GM18907 (cell line): ENCODE measurements around the gene APBB1.
A peak's percentile ranks its signal among the peaks of the same experiment; 100 is the strongest.

Source experiments
- ATAC-seq: cut with Tn5 transposase; IDR thresholded peaks from one replicate; pipeline ENCODE4 v1.9.1; 2021; ENCODE audit warnings: mild to moderate bottlenecking, moderate library complexity; ENCODE audit not compliant: unreplicated experiment

The APBB1 gene

GRCh38 chr11:6418557-6419008 lies 311 bp downstream of the APBB1 start:
- no peak for ATAC-seq

DNA sequence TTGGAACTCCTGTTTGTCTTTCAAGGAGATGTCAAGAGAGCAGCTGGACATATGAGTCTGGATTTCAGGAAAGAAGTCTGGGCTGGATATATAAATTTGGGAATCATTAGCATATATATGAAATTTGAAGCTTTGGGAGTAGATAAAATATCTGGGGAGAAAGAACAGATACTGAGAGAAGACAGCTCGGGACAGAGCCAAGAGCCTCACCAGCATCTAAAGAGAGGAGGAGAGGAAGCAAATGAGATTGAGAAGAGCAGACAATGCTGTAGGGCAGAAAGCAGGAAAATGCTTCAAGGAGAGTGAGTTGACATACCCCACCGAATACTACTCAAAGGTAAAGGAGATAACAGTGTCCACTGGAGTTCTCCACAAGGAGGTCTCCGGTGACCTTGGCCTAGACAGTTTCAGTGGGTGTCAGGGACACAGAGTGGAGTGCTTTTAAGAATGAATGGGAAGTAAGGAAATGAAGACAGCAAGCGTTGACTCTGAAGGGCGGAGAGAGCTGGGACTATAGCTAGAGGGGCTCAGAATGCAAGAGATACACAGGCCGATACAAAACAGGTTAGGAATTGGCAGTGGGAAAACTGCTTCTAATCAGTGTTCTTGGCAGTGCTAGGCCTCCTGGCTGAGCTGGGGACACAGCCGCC lies 862 bp downstream of the APBB1 start:
- ATAC-seq, result no peak

DNA sequence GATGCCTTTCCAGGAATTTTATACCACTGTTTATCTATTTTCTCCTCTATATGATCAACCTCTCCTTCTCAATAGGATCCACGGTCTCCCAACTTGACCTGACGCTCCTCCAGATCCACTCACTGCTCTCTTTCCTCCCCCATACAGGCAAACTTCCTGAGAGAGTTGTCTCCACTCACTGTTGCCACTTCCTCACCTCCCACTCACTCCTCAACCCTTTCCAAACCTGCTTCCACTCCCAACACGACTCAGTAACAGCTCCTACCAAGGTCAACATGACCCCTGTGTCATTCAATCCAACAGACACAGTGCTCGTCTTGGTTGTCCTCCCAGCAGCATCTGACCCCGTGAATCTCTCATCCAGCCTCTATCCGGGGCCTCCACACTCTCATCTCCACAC lies 3.1 kb downstream of the APBB1 start:
- ATAC-seq, result no peak

- peak; percentile 53 for ATAC-seq
These were observed 4.0 kb downstream of the APBB1 start for GRCh38 chr11:6414874-6415328.

DNA sequence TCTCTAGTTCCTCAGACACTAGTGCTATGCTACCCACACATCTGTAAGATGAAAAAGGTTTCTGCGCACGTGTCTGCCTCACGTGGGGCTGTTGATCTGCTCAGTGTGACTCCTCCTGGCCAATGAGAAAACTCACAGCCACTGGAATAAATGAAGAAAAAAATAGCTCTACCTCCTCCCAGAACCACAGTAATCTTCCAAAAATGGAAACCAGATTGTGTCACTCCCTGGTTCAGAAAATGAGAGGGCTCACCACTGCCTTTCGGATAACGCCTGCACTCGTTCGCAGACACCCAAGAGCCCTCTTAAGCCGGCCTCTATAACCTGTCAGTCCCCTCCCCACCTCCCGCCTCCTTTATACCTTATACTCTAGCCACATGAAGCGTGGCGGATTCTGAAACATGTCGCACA lies 5.1 kb downstream of the APBB1 start:
- no peak for ATAC-seq

DNA sequence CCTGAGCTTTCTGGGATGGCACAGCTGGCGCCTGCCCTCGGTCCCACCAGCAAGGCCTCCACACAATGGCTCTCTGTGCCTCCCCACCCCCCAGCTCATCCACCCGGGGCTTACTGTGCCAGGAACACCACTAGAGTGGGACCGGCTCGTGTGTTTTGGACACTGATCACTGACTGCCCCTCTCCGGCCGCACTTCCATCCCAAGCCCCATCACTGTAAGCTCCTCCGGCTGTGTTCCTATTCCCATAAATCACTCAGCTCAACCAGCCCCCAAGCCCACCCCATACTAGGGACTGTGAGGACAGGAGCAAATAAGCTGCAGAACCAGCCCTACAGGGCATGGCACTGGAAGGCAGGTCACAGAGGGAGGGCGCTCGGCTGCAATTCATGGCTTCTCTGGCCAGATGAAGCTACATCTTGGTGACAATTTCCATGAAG lies 7.3 kb downstream of the APBB1 start:
- ATAC-seq, result no peak

- ATAC-seq, result no peak
These were observed 8.0 kb downstream of the APBB1 start for GRCh38 chr11:6410695-6411430.

DNA sequence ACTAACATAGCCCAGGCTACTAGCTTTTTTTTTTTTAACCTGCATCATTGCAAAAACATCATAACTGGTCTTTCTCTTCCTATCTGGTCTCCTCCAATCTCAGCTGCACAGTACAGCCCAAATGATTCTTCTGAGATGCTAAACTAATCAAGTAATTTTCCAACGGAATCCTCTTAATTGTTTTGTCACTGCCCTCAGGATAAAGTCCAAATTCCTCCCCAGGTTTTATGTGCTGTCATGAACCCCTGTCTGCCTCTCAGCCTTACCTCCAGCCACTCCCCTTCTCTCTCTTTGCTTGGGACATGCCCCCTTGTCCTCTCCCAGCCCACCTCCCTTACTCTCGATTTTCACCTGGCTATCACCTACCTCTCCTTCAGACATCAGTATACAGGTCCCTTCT lies 12.5 kb downstream of the APBB1 start:
- ATAC-seq, result no peak

GRCh38 chr11:6405846-6406245 lies 13.0 kb downstream of the APBB1 start:
- no peak for ATAC-seq

DNA sequence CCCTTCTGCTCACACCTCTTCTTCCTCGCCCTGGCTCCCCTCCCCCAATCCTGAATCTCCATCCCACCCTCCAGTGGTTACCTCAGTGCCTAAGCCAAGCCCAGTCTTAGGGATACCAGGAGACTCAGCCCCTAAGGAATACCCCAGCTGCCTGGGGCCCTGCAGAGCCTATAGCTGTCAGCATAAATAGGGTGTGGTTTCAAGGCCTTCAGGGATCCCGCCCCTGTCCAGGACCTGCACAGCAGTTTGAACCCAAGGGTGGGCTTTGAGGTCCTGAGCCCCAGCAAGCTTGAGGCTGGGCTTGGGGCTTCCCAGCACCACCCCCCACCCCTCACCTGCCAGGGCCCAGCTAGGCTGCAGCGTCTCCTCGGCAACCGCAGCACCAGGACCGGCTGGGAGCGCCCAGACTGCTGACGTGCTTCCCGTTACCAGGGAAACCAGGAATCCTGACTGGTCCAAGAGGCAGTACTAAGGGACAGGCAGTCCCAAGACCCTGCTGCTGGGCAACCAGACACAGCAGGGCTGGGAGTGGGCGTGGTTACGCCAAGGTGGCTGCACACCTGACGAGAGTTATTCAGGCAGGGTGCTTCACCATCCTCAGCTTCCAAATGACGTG lies 13.7 kb downstream of the APBB1 start:
- no peak for ATAC-seq

DNA sequence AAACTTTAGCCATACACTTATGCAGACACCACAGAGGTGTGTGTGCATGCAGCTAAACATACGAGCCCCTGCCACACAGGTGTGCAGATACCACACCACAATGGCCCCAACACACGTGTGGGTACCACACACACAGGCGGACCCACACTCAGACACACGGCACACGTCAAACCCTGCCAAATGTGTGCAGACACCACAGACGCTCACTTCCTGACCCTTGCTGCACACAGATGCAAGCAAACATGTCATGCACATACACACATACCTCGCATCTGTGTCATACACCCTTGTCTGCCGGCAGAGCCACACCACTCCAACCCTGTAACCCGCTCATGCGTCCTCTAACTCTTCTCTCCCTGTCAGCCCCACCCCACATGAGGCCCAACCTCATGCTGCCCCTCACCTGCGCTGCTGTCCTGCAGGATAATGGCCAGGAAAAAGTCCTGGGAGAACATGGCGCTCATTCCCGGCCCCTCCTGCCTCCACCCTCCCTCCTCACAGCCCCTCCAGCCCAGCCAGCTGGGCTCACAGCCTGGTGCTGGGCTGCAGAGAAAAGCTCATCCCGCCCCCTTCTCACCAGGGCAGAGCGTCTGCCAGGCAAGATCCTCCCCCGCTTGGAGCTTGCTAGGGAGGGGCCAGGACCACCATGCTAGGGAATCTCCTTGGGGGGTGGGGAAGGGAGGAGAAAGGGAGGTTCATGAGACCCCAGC lies 14.4 kb downstream of the APBB1 start:
- no peak for ATAC-seq

- no peak for ATAC-seq
These were observed 15.4 kb downstream of the APBB1 start for GRCh38 chr11:6403539-6403938.

DNA sequence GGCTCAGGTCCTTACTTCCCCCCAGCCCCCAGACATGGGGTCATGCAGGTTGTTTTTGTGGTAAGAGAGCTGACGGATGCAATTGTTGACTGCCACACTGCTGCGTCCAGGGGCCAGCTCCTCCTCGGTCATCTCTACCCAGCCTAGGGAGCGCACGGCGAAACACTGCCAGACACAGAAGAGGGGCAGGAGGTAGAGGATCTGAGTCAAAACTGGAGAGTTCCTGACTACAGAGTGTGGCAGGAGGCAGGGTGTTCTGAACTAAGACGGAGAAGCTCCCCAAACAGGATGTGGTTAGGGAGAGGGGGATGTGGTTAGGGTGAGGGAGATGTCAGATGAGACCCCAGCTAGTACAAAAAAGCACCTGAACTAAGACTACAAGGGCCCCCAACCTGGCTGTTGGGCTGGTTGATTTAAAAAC lies 16.3 kb downstream of the APBB1 start:
- peak; percentile 96 for ATAC-seq

DNA sequence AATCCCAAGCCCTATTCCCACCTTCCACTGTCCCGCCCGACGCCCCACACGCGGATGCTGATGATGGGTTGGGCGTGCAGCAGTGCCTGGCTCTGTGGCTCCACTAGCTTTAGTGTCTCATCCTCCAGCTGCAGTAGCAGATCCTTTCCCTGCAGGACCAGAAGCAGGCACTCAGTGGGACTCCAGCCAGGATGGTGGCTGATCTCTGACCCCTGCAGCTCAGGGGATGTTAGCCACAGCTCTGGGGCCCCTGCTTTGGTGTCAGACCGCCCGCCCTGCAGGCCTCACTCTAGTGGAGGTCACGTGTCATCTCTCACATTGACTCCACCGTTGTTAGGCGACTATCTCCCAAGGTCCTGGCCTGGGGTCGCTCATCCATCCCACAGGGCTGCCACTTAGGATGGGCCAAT lies 16.8 kb downstream of the APBB1 start:
- peak; percentile 42 for ATAC-seq

DNA sequence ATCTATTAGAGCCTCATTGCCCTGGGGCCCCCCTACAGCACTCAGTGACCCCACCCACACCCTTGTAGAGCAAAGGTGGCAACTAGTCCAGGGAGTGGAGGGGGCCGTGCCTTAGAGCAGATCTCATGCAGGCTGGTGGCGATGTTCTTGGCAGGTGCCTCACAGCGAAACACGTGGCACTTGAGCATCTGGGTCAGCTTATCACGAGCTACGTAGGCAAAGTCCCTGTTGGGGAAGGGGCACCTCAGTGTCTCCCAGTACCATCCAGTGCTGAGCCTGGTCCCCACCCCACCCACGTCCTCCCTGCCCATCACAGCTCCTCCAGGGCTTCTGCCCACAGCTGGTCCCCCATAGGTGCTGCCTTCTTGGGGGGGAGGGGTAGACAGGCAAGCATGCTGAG lies 17.4 kb downstream of the APBB1 start:
- no peak for ATAC-seq

GRCh38 chr11:6400431-6401345 lies 18.2 kb downstream of the APBB1 start:
- no peak for ATAC-seq

GRCh38 chr11:6397636-6398035 lies 21.3 kb downstream of the APBB1 start:
- ATAC-seq, result no peak

- no peak for ATAC-seq
These were observed 21.7 kb downstream of the APBB1 start for GRCh38 chr11:6397156-6397555.

GRCh38 chr11:6395470-6396060 lies 23.3 kb downstream of the APBB1 start:
- no peak for ATAC-seq
